ENCODE measurements around the gene PTPRN. TPM values are rescaled to one million over a fixed set of nuclear protein-coding genes. Genes with fewer than 3 reads are reported as not detected.
"Not testable (repeated sequence)": the region's sequence is repeated elsewhere in the genome, so short reads cannot be mapped to it uniquely, and the experiment has no call there.

PTPRN gene
- polyA plus RNA-seq, 3 donors, result 0.16 to 0.27 (median 0.17) TPM

DNA sequence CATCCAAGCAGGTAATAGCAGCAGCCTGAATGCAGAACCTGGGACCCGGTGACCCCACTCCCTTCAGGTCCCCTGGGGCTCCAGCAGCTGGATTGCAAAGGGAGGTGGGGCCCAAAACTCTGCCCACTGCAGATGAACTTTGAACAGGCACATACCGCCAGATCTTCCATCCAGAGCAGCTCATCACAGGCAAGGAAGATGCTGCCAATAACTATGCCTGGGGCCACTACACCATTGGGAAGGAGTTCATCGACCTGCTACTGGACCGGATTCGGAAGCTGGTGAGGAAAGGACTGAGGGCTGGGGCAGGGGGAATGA lies 39.2 kb downstream of the PTPRN start:
- no peak for DNase-seq

DNA sequence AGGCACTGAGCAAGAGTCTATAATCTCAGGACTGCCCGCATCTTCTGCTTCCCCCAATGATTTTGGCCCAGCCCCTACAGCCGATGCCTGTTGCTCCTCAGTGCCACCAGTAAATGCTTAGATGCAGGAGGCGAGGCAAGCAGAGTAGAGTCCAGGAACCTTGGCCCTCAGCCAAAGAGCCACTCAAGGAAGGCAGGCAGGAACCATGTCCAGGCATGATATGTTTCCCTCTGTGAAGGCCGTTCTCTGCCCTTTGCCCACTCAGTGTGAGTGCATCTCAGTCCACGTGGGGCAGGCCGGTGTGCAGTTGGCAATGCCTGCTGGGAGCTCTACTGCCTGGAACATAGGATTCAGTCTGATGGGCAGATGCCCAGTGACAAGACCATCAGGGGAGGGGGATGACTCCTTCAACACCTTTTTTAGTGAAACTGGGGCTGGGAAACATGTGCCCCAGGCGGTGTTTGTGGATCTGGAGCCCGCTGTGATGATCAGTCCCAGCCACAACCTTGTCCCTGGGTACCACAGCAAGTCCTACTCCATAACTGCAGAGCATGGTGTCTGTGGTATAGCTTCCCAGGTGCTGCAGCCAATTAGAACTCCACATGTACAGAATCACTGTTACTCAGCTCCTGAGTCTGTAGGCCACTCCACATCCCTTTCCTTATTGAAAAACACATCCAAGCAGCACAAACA lies 39.7 kb downstream of the PTPRN start:
- DNase-seq, result no peak

DNA sequence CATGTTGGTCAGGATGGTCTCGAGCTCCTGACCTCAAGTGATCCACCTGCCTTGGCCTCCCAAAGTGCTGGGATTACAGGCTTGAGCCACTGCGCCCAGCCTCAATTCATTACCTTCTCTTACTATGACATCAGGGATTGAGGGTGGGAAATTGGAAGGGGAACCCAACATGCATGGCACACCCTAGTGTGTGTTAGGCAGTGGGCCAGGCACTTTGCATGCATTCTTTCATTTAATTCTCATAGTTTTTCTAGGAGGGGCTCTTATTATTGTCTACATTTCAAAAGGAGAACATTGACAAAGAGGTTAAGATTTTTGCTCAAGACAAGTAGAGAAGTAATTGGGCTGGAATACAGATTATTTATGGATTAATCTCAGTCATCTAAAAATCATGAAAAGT lies 40.9 kb downstream of the PTPRN start:
- DNase-seq, result no peak

DNA sequence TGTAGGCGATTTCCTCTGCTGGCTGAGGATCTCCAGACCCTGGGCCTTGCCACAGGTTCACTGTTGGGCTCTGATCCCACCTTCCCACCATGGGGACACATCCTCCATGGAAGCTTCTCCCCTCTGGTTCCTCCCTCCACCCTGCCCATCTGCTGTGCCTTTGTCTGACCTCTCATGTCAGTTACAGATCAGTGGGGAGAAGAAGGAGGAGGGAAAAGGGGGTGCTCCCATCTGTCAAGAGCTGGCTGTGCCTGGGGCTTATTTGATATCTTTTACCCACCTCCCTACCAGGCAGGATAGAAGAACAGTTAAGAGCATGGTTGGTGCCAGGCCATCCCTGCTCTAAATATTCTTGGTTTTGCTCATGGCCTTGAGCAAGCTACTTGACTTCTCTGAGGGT lies 42.3 kb downstream of the PTPRN start:
- no peak for DNase-seq

DNA sequence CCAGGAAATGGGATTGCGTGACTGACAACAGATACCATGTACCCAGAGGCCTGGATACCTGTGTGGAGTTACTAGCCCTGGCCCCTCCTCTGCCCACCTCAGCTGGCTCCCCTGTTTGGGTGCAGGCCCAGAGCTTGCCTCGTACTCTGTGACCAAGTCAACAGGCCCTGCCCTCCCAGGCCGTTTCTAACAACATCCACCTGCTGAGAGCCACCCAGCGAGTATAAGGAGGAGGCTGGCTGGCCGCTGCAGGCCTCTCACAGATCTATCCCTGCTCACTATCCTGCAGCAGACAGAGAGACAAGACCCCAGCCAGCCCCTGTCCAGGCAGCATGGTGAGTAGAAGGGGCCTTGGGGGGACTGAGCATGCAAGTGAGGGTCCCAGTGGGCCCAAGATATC lies 43.0 kb downstream of the PTPRN start:
- no peak for DNase-seq

DNA sequence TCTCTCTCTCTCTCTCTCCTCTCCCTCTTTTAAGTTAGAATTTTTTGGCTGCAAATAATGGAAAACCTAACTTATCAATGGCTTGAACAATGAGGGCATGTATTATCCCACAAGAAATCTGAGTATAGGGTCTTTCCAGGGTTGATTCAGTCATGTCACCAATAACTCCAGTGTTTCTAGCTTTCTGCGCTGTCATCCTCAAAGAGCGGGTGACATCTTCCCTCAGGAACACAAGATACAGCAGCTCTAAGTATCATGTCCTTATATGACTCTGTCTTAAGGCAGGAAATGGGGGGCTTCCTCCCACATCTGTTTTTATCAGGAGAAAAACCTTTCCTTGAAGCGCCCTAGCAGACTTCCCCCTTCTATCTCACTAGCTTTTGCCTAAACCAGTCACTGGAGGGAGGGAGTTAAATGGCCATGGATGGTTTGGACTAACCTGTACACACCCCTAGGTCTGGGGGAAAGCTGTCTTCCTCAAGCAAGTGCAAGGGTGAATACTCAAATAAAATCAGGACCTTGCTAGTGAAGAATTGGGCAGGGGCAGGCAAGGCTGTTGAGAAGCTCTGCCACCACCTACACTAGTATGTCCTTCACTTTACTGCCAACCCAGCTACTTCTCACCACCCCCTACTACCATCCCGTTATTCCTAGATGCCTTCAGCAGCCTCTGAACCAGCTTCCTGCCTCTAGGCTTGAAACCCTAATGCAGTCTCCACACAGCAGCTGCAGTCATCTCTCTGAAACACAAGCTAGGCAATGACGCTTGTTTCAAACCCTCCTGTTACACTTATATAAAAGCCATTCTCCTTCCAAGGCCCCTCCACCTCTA lies 48.0 kb downstream of the PTPRN start:
- no peak for DNase-seq

DNA sequence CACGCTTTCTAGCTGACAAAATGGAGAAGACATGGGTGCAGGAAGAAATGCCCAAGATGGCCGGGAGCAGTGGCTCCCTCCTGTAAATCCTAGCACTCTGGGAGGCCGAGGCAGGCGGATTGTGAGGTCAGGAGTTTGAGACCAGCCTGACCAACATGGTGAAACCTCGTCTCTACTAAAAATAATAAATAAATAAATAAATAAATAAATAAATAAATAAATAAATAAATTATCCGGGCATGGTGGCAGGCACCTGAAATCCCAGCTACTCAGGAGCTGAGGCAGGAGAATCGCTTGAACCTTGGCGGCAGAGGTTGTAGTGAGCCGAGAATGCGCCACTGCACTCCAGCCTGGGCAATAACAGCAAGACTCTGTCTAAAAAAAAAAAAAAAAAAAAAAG lies 50.3 kb downstream of the PTPRN start:
- DNase-seq, result not testable (repeated sequence)

DNA sequence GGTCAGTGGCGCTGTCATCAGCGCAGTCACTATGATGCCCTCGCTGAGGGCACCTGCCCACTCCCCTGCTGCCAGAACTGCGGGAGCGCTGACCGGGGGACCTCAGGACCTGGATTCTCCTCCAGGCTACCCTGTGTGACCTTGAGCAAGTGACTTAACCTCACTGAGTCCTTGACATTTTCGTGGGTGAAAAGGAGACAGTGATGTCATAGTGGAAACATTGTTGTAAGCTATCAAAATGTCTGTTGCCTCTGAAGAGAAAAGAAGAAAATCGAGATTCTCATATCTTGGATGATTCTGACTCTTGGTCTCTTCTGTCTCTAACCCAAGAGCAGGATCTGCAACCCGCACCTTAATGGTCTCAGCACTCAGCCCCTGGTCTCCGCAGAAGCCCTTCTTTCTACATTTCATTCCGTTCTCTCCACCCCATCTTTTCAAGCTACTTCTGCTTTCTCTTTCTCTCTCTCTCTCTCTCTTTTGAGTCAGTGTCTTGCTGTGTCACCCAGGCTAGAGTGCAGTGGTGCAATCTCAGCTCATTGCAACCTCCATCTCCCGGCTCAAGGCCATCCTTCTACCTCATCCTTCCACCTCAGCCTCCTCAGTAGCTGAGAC lies 54.5 kb downstream of the PTPRN start:
- DNase-seq, result no peak

DNA sequence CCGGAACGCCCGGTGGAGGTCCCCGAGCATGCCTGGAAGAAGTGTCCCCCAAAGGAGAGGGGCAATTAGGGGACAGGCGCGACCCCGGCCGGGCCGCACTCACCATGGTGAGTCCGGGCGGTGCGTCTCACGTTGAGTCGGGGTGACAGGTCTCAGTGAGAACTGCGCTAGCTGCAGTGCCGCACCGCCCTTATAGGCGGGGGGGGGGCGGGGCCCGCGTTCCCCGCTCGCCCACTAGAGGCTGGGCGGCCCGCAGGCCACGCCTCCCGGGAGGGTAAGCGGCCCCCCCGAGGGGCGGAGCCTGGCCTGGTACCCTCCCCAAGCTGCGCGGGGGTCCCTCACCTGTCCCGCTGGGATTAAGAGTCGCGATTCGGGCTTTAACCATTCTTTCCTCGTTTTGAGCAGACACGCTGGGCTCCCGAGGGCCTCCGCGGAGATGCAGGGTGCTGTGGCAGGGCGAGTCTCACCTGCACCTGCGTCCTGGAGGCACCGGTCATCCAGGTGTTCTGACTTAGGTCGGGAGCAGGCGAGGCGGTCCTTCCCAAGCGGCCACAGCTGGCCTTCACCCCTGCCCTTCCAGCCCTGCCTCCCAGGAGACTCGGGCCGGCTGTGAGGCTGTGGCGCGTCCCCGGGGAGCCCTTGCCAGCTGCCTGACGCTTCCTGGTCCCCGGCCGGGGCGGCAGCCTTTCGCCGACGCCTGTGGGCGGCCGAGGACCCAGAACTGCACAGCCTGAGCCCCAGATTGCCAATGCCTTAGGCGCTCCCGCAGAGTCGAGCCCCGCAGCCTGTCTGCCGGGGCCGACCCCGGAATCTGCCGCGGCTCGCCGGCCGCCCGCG lies 55.2 kb downstream of the PTPRN start, which contains the start of gene TUBA4A:
Gene TUBA4A, minus strand, starts transcription at position 166 of the 837 bp plus-strand sequence. Its CDS starts 60 bp downstream, at position 106.
- no peak for DNase-seq

DNA sequence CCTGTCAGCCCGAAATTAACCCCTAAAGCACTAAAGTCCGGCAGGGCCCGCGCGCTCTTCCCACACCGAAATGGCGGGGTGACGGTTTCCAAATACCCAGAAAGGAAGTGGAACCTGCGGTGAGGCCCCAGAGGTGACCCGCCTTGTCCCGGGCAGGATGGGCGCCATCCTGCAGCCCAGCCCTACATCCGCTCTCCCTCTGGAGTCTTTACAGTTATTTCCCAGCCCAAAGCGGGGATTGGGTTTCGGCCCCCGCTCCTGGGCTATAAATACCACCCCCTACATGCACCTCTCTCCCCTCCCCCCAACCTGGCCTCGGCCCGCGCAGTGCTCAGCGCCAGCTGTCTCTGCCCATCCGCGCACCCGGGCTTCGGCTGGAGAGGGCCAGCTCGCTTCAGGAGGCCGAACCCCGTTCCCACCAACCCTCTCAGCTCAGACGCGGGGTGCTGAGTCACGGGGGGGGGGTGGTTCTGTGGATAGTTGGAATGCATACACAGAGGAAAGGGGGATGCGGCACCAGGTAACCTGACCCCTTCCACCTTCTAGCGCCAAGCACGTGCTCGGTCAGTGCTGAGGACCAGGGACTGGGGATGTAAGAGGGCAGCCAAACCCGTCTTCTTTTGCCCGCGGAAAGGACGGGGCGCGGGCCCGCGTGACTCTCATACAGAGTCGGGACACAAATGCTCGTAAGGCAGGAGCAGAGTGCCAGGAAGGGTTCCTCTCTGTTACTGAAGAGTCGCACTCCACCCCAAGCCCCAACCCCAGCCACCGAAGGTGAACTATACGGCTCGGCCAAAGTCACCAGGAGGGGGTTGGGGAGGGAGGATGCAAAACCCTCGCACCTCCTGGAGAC lies 56.1 kb downstream of the PTPRN start, which contains the start of gene TUBA4B:
Gene TUBA4B, plus strand, starts transcription at position 344 of the 853 bp plus-strand sequence. Its CDS starts 165 bp downstream, at position 509.
- no peak for DNase-seq

DNA sequence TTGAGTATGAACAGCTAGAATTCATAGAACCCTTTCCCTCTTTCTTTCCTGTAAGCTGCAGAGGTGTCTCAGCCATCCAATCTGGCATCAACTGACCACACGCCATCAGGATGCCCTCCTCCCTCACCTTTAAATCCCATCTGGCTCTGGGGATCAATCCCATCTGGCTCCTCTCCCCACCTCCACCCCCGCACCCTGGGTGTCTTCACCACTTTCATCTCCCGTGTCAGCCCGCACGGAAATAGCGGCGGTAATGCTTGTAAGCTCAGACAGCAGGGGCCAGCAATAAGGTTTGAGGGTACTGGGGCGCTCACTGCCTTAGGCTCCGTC lies 56.7 kb downstream of the PTPRN start:
- DNase-seq, result no peak

DNA sequence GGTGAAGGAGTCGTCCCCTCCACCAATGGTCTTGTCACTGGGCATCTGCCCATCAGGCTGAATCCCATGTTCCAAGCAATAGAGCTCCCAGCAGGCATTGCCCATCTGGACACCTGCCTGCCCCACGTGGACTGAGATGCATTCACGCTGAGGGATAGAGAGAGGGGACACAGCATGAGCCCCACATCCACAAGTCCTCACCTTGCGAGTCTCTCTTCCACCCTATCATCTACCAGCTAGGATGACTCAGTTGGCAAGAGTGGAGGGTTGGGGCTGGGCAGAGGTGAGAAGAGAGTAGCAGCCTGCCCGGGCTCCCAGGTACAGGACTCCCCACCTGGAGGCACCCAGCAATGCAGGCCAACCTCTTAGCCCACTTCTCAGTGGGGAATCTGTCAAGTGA lies 57.1 kb downstream of the PTPRN start:
- DNase-seq, result no peak

DNA sequence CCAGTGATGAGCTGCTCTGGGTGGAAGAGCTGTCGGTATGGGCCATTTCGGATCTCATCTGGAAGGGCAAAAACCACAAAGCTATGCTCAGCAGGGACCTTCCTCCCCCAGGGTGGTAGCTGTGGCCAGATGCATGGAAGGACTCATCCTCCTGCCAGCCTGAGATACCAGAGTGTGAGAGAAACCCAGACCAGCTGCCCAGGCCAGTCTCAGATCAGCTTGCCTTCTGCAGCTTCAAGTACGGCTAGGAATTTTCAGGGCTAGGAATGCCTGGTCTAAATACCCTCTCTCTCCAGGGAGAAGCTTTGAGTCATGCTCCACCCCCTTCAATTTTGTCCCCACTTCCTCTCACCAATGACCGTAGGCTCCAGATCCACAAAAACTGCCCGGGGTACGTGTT lies 57.5 kb downstream of the PTPRN start:
- DNase-seq, result no peak

DNA sequence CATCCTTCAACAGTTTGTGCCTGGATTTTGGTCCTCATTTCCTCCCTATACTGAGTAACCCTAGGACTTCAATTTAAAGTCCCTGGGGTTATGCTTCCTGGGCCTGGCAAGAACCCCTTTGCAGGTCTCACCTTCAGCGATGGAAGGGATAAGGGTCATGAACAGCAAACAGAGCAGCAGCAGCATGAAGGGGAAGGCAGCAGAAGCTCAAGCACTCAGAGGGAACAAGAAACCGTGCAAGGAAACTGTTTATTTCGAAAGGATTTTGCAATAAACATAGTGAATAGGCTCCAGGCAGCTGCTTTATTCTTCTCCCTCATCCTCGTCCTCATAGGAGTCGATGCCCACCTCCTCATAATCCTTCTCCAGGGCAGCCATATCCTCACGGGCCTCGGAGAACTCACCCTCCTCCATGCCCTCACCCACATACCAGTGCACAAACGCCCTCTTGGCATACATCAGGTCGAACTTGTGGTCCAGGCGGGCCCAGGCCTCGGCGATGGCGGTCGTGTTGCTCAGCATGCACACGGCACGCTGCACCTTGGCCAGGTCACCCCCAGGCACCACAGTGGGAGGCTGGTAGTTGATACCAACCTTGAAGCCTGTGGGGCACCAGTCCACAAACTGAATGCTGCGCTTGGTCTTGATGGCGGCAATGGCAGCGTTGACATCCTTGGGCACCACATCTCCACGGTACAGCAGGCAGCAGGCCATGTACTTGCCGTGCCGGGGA lies 59.0 kb downstream of the PTPRN start:
- no peak for DNase-seq

DNA sequence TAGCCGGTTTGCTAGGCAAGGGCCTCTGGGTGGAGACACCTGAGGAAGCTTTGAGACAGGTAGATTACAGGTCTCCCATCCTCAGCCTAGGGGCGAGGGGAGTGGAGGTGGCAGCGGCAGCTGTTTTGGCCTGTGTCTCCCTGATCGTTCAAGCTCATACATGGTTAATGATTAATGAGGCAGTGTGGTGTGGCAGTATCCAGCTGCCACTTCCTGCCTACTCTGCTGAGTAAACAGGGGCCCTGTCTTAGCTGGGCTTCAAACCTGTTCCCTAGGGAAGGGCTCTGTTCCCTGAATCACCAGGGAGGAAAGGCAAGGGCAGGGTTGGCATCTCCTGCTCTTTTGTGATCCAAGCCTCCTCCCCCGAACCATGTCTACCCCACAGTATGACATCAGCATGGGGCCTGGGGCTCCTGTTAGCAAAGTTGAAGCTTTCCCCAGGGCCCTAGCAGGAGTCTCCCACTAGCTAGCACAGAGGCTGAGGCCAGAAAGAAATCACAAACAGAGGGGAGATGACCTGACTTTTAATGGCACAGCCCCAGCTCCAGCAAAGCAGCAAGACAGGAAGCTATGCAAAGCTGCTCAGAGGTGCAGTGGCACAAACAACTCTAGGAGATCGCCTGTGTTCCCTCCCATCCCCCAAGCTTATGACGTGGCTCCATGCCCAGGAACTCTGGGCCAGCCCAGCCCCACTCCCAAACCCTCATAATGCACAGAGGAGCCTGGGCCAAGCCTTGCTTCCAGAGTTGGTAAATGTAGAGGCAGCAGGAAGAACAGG lies 59.8 kb downstream of the PTPRN start:
- DNase-seq, result peak; percentile 69

DNA sequence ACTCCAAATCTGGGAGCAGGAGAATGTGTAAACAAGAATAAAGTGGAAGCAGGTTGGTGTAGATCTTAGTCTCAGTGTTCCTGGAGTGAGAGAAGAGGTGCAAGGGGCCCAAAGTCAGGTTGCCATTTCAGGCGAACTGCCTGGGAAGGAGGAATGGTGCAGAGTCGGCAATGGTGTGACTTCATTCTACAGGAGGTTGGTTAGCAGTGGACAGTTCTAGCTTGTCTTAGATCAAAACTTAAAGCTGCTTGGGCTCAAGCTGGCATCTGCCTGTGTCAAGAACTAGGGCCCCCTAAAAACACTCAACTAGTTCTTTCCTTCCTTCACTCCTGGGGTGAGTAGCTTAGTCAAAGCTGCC lies 60.4 kb downstream of the PTPRN start:
- no peak for DNase-seq

DNA sequence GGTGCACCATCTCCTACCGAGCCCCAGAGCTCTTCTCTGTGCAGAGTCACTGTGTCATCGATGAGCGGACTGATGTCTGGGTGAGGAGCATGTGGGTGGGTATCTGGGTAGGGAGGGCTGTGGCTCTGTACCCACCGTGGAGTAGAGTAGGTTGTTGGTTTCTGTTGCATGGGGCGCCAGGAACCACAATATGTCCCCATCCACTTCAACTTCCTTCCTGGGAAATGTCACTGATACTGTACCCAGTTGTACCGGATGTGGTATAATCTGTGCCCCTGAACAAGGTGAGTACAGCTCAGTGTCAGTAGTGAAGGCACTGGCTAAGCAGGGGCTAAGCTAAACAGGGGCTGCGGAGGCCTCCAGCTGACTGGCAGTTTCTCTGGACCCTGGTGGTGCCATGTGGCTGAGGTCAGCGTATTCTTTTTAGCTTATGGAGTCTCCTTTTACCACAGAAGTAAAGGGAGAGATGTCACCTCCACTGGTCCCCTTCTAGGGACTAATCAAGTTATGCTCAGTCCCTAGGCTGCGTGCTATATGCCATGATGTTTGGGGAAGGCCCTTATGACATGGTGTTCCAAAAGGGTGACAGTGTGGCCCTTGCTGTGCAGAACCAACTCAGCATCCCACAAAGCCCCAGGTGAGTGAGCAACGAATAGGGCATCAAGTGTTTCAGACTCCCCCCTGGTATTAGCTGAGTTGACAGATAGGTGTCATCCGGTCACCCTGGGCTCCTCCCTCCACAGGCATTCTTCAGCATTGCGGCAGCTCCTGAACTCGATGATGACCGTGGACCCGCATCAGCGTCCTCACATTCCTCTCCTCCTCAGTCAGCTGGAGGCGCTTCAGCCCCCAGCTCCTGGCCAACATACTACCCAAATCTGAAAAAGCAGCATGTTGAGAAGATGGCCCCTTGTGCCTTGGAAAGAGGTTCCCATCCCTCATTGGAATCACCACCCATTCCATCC lies 61.2 kb downstream of the PTPRN start:
- DNase-seq, result no peak

DNA sequence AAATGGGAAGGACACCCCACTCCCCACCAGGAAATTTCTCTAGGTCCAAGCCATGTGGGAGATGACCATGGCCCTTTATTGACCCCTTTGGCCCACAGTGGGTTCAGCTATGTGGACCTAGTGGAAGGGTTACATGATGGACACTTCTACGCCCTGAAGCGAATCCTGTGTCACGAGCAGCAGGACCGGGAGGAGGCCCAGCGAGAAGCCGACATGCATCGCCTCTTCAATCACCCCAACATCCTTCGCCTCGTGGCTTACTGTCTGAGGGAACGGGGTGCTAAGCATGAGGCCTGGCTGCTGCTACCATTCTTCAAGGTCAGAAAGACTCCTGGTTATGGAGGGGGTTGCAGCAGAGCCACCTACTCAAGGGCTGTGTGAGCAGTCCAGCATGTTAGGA lies 62.6 kb downstream of the PTPRN start:
- no peak for DNase-seq

DNA sequence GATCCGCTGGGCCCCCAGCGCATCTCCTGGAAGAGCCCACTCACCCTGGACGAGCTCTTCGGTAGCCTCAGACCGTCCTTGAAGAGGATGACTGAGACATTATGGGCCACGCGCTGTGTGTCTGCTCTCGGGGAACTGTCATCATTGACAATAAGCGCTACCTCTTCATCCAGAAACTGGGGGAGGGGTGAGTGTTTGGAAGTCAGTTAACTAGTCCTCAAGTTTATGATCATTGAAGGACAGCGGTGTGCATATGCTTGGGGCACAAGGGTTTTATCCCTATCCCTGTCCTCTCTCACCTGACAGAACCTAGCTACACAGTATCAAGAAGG lies 63.3 kb downstream of the PTPRN start:
- no peak for DNase-seq
